ENCODE data around the gene ANGPTL2.

- TF ChIP-seq CHD2 (IDR thresholded peaks at IDR 0.05; ENCODE audit: low read length, partially characterized antibody) (no peak), CTCF (IDR thresholded peaks at IDR 0.05) (no peak), EP300 (IDR thresholded peaks at IDR 0.05; ENCODE audit: borderline replicate concordance in 1 of 2, low read depth in 1 of 2, low read length in 1 of 2) (no peak), USF1 (IDR thresholded peaks at IDR 0.05; ENCODE audit: borderline replicate concordance, low read depth) (no peak), TEAD4 (IDR thresholded peaks at IDR 0.05; ENCODE audit: borderline replicate concordance, insufficient read depth) (no peak), POLR2AphosphoS5 (IDR thresholded peaks at IDR 0.05; ENCODE audit: low read depth, low read length) (no peak), ZBTB33 (IDR thresholded peaks at IDR 0.05; ENCODE audit: borderline replicate concordance, low read depth) (no peak), JUND (IDR thresholded peaks at IDR 0.05) (no peak), GATA2 (CRISPR knock-in tag; IDR thresholded peaks at IDR 0.05) (no peak), RAD21 (IDR thresholded peaks at IDR 0.05; ENCODE audit: low read length) (no peak), MAX (IDR thresholded peaks at IDR 0.05; ENCODE audit: low read depth) (no peak), MXI1 (IDR thresholded peaks at IDR 0.05; ENCODE audit: low read depth, low read length) (no peak), EZH2phosphoT487 (IDR thresholded peaks at IDR 0.05; ENCODE audit: borderline replicate concordance, low read depth) (no peak)
Measured at GRCh38 chr9:127065592-127065991, 56.8 kb downstream of the ANGPTL2 start.

All from SK-N-SH (cell line).